Hematopoietic multipotent progenitor cell treated with erythropoietin and hydrocortisone succinate and interleukin-3 and kit ligand, for 6 days (in vitro differentiated cells): ENCODE data around the gene ZNF804A.

Source experiments
- DNase-seq: peaks from one replicate; pipeline ENCODE4 v3.0.0-alpha.2; 2015

Gene ZNF804A

DNA sequence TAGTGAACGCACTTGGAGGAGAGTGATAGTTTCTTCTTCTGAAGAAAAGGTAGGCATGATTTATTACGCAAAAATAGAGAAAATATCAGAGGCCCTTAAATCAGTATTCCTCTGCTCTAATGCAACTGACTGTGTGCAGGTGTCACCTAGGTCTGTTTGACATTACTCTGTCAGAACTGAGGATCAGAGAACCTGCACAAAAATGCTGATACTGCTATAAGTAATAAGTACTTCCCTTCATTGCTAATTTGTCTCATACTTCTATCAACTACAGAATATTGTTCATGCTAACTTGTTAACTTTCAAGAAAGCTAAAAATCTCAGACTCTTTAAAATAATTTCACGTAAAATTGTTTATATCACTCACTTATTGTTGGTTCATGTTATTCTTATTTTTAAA is 358.5 kb downstream of the ZNF804A start:
- DNase-seq = no peak

GRCh38 chr2:184971546-184972068 is 373.3 kb downstream of the ZNF804A start:
- no peak for DNase-seq
